Kidney epithelial cell (primary cell): ENCODE results near the gene PKP4. TPM values are rescaled to one million over a fixed set of nuclear protein-coding genes. Genes with fewer than 3 reads are reported as not detected.

Experiments
- DNase-seq: peaks from one replicate; pipeline ENCODE4 v3.0.0-alpha.2; 2010; ENCODE audit warnings: low read depth
- H3K27me3 ChIP-seq: 2 replicates; pipeline ENCODE4 v1.6.0; 2011; ENCODE audit warnings: low read length; ENCODE audit not compliant: control insufficient read depth, insufficient read depth
- H3K36me3 ChIP-seq: 2 replicates; pipeline ENCODE4 v1.5.1; 2011; ENCODE audit warnings: low read length; ENCODE audit not compliant: control insufficient read depth, insufficient read depth
- H3K4me3 ChIP-seq: 2 replicates; pipeline ENCODE4 v1.5.1; 2011; ENCODE audit warnings: low read depth, mild to moderate bottlenecking, control low read depth, low read length
- CTCF ChIP-seq: IDR thresholded peaks from 2 replicates; pipeline ENCODE4 v1.5.1; 2011; ENCODE audit warnings: mild to moderate bottlenecking, moderate library complexity, low read length, control low read depth, inconsistent platforms; ENCODE audit not compliant: insufficient read depth, poor library complexity, severe bottlenecking
- total RNA-seq: library from RNA; depleted of rRNA; stranded (reverse); fragments of >200 nt; gene quantifications from 2 replicates; pipeline ENCODE4 v1.2.3, GENCODE V29; 2015

The PKP4 gene
- total RNA-seq, 1 donor from 2014 or later, result 29.4 TPM

GRCh38 chr2:158577141-158577540 is 120.4 kb downstream of the PKP4 start:
- no peaks in the 10 kb centered on the region for H3K36me3 ChIP-seq
- TF ChIP-seq CTCF, result no peak
- DNase-seq, result no peak
- no peaks in the 10 kb centered on the region for H3K27me3 ChIP-seq
- no peak overlapping the region for H3K4me3 ChIP-seq

- DNase-seq, result no peak
Measured at GRCh38 chr2:158578703-158579330, 122.1 kb downstream of the PKP4 start.

GRCh38 chr2:158579928-158580327 is 123.2 kb downstream of the PKP4 start:
- no peaks in the 10 kb centered on the region for H3K36me3 ChIP-seq
- no peak for DNase-seq
- no peaks in the 10 kb centered on the region for H3K27me3 ChIP-seq
- TF ChIP-seq CTCF, result no peak
- H3K4me3 ChIP-seq, result no peak overlapping the region

More at GRCh38 chr2:158578703-158579330, 122.1 kb downstream of the PKP4 start:
- Histone ChIP-seq H3K4me3 (no peak overlapping the region), H3K36me3 (no peaks in the 10 kb centered on the region), H3K27me3 (no peaks in the 10 kb centered on the region)
- no peak for TF ChIP-seq CTCF

GRCh38 chr2:158580760-158581159 is 124.0 kb downstream of the PKP4 start:
- no peak for DNase-seq
- no peaks in the 10 kb centered on the region for H3K36me3 ChIP-seq
- no peaks in the 10 kb centered on the region for H3K27me3 ChIP-seq
- no peak for TF ChIP-seq CTCF
- H3K4me3 ChIP-seq, result no peak overlapping the region

GRCh38 chr2:158582670-158583069 is 125.9 kb downstream of the PKP4 start:
- Histone ChIP-seq H3K4me3 (no peak overlapping the region), H3K36me3 (no peaks in the 10 kb centered on the region), H3K27me3 (no peaks in the 10 kb centered on the region)
- no peak for DNase-seq
- TF ChIP-seq CTCF, result no peak

GRCh38 chr2:158583923-158584322 is 127.2 kb downstream of the PKP4 start:
- H3K36me3 ChIP-seq, result no peaks in the 10 kb centered on the region
- no peaks in the 10 kb centered on the region for H3K27me3 ChIP-seq
- DNase-seq, result no peak

More at GRCh38 chr2:158583923-158584322, 127.2 kb downstream of the PKP4 start:
- no peak for TF ChIP-seq CTCF
- no peak overlapping the region for H3K4me3 ChIP-seq
